ENCODE measurements around the gene HMGXB3. TPM values are rescaled to one million over a fixed set of nuclear protein-coding genes. Genes with fewer than 3 reads are reported as not detected.

The HMGXB3 gene
- total and polyA plus RNA-seq, 4 donors: 2.7 to 22.9 (median 11.0) TPM

GRCh38 chr5:150079909-150080461, 79.4 kb downstream of the HMGXB3 start:
- Histone ChIP-seq H3K9ac (ENCODE audit: low read depth in 1 of 2, low read length in 2 of 2) (no peak overlapping the region), H3K4me1 (ENCODE audit: control insufficient read depth in 4 of 4, insufficient read depth in 4 of 4, low read length in 3 of 4) (peaks cover 0 to 2% (median 0%) of the 10 kb centered on the region in 4 donors), H3K9me3 (ENCODE audit: control insufficient read depth in 4 of 4, low read length in 3 of 4) (no peaks in the 10 kb centered on the region), H3K27me3 (ENCODE audit: control insufficient read depth in 4 of 4, insufficient read depth in 4 of 4, low read length in 3 of 4) (peaks cover 0 to 2% (median 0%) of the 10 kb centered on the region in 4 donors), H3K27ac (ENCODE audit: low read depth in 1 of 2, low read length in 2 of 2) (no peak overlapping the region), H3K4me3 (ENCODE audit: low read depth in 1 of 3, low read length in 3 of 3) (no peak overlapping the region), H3K36me3 (ENCODE audit: control insufficient read depth in 4 of 4, insufficient read depth in 3 of 4, low read depth in 1 of 4, low read length in 3 of 4) (peaks cover 0 to 3% (median 0%) of the 10 kb centered on the region in 4 donors)
- DNase-seq (ENCODE audit: low spot score): no peak
- TF ChIP-seq HNF4A (conservative IDR thresholded peaks at IDR 0.05) (no peak), EGR1 (IDR thresholded peaks at IDR 0.05; ENCODE audit: low read depth in 2 of 2) (no peak), SP1 (IDR thresholded peaks at IDR 0.05) (no peak), RXRA (IDR thresholded peaks at IDR 0.05) (no peak), GABPA (IDR thresholded peaks at IDR 0.05 in 1 of 2, conservative IDR thresholded peaks at IDR 0.05 in 1 of 2) (no peak), HNF4G (IDR thresholded peaks at IDR 0.05) (no peak), TAF1 (conservative IDR thresholded peaks at IDR 0.05) (no peak), FOXA1 (IDR thresholded peaks at IDR 0.05) (no peak), ATF3 (IDR thresholded peaks at IDR 0.05) (no peak), NR2F2 (IDR thresholded peaks at IDR 0.05) (no peak), FOXA2 (IDR thresholded peaks at IDR 0.05) (no peak), CTCF (IDR thresholded peaks at IDR 0.05; ENCODE audit: low read depth, low read length, missing input control) (no peak), REST (IDR thresholded peaks at IDR 0.05) (no peak)
- WGBS: 93% methylated on average over 19 of the region's 19 CpGs

DNA sequence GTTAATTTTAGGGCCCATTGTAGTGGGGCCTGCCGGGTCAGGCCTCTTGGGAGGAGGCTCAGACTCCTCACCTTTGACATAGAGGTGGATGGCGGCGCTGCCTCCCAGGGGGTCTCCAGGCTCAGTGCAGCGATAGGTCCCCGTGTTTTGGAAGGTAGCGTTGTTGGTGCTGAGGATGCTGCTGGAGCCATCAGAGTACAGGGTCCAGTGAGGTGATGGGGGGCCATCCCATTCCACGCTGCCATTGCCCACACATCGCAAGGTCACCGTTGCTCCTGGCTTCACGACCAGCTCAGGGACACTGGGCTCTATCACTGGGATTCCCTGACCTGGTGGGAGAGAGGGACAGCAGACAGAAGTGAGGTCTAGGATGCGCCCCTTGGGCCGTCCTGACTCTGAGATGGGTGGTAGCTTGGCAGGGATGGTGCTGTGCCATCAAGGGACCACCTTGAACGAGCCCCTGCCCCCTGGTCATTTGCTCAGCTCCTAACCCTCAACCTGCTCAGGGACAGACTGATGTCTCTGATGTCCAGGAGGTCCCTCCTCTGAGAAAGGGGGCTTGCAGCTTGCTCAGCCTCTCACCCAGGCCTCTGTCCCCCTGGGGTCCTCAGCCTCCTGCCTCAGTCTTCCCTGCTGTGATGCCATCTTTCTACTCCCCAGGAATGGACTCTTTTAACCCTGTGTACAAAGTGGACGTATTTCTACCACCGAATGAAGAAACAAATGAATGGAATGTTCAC, 80.3 kb downstream of the HMGXB3 start:
- no peak overlapping the region for H3K9ac ChIP-seq (ENCODE audit: low read depth in 1 of 2, low read length in 2 of 2)
- no peaks in the 10 kb centered on the region for H3K9me3 ChIP-seq (ENCODE audit: control insufficient read depth in 4 of 4, low read length in 3 of 4)
- peaks cover 0 to 3% (median 0%) of the 10 kb centered on the region in 4 donors for H3K36me3 ChIP-seq (ENCODE audit: control insufficient read depth in 4 of 4, insufficient read depth in 3 of 4, low read depth in 1 of 4, low read length in 3 of 4)
- no peak overlapping the region for H3K4me3 ChIP-seq (ENCODE audit: low read depth in 1 of 3, low read length in 3 of 3)
- DNase-seq (ENCODE audit: low spot score): no peak
- no peak overlapping the region for H3K27ac ChIP-seq (ENCODE audit: low read depth in 1 of 2, low read length in 2 of 2)
- peaks cover 0 to 2% (median 0%) of the 10 kb centered on the region in 4 donors for H3K27me3 ChIP-seq (ENCODE audit: control insufficient read depth in 4 of 4, insufficient read depth in 4 of 4, low read length in 3 of 4)
- WGBS: 82% methylated on average over 15 of the region's 15 CpGs
- TF ChIP-seq CTCF (IDR thresholded peaks at IDR 0.05; ENCODE audit: low read depth, low read length, missing input control): no peak
- TF ChIP-seq, protein P1, sequence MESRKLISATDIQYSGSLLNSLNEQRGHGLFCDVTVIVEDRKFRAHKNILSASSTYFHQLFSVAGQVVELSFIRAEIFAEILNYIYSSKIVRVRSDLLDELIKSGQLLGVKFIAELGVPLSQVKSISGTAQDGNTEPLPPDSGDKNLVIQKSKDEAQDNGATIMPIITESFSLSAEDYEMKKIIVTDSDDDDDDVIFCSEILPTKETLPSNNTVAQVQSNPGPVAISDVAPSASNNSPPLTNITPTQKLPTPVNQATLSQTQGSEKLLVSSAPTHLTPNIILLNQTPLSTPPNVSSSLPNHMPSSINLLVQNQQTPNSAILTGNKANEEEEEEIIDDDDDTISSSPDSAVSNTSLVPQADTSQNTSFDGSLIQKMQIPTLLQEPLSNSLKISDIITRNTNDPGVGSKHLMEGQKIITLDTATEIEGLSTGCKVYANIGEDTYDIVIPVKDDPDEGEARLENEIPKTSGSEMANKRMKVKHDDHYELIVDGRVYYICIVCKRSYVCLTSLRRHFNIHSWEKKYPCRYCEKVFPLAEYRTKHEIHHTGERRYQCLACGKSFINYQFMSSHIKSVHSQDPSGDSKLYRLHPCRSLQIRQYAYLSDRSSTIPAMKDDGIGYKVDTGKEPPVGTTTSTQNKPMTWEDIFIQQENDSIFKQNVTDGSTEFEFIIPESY (IDR thresholded peaks at IDR 0.05): no peak
- no peak for TF ChIP-seq HNF4A (conservative IDR thresholded peaks at IDR 0.05)
- TF ChIP-seq YY1 (IDR thresholded peaks at IDR 0.05): no peak
- no peak for TF ChIP-seq NR2F2 (IDR thresholded peaks at IDR 0.05)
- peaks cover 0 to 2% (median 0%) of the 10 kb centered on the region in 4 donors for H3K4me1 ChIP-seq (ENCODE audit: control insufficient read depth in 4 of 4, insufficient read depth in 4 of 4, low read length in 3 of 4)
